HepG2 (cell line): ENCODE results near the gene SLAMF9. TPM values are rescaled to one million over a fixed set of nuclear protein-coding genes. Genes with fewer than 3 reads are reported as not detected.
A peak's percentile ranks its signal among the peaks of the same experiment; 100 is the strongest.

ENCODE experiments used
- BHLHE40 ChIP-seq: IDR thresholded peaks from 2 replicates; pipeline ENCODE4 v1.6.1; 2011; ENCODE audit warnings: low read length, improper control_type of control experiment
- CREM ChIP-seq, 2 experiments: sonication (generic) in 1 of 2; formaldehyde crosslinking in 1 of 2; IDR thresholded peaks; 2 replicates each; pipeline versions ENCODE4 v1.4.0 to v1.6.1; 2016 to 2020; ENCODE audit warnings: antibody characterized with exemption in 1 of 2, mild to moderate bottlenecking in 1 of 2, missing genetic modification reagents in 1 of 2
- DMAP1 ChIP-seq: IDR thresholded peaks from 2 replicates; pipeline ENCODE4 v1.6.1; 2016
- DPF2 ChIP-seq: sonication (generic); formaldehyde crosslinking; IDR thresholded peaks from 2 replicates; pipeline ENCODE4 v1.4.0; 2020; ENCODE audit warnings: mild to moderate bottlenecking, low read depth, missing genetic modification reagents, borderline replicate concordance
- ELF3 ChIP-seq: IDR thresholded peaks from 2 replicates; pipeline ENCODE4 v1.6.1; 2016; ENCODE audit warnings: missing genetic modification reagents, missing compliant biosample characterization
- GABPA ChIP-seq, 2 experiments: IDR thresholded peaks; 2 replicates each; pipeline ENCODE4 v1.6.1; 2011 to 2016; ENCODE audit warnings: low read depth in 2 of 2, low read length in 1 of 2, missing biosample characterization in 1 of 2, missing genetic modification characterization in 1 of 2
- GFI1 ChIP-seq: sonication (generic); formaldehyde crosslinking; IDR thresholded peaks from 2 replicates; pipeline ENCODE4 v1.5.0; 2020; ENCODE audit warnings: missing genetic modification reagents, mild to moderate bottlenecking, borderline replicate concordance
- GPN1 ChIP-seq: sonication (generic); formaldehyde crosslinking; IDR thresholded peaks from 2 replicates; pipeline ENCODE4 v1.5.1; 2020; ENCODE audit warnings: missing genetic modification reagents, borderline replicate concordance
- HNF4A ChIP-seq: sonication (generic); formaldehyde crosslinking; IDR thresholded peaks from 2 replicates; pipeline ENCODE4 v1.4.0; 2020; ENCODE audit warnings: missing genetic modification reagents
- NPAS2 ChIP-seq: sonication (generic); formaldehyde crosslinking; IDR thresholded peaks from 2 replicates; pipeline ENCODE4 v1.8.0; 2022; ENCODE audit warnings: mild to moderate bottlenecking, missing genetic modification reagents, borderline replicate concordance
- NRL ChIP-seq: sonication (generic); formaldehyde crosslinking; IDR thresholded peaks from 2 replicates; pipeline ENCODE4 v1.5.0; 2020; ENCODE audit warnings: missing genetic modification reagents, mild to moderate bottlenecking, moderate library complexity, borderline replicate concordance
- ONECUT2 ChIP-seq: sonication (generic); formaldehyde crosslinking; IDR thresholded peaks from 2 replicates; pipeline ENCODE4 v1.4.0; 2020; ENCODE audit warnings: missing genetic modification reagents
- RBFOX2 ChIP-seq: fragments of 200-400 bp; formaldehyde crosslinking; IDR thresholded peaks from 2 replicates; pipeline ENCODE4 v1.6.1; 2017; ENCODE audit warnings: low read depth, mild to moderate bottlenecking, low read length
- SALL1 ChIP-seq: sonication (generic); formaldehyde crosslinking; IDR thresholded peaks from 2 replicates; pipeline ENCODE4 v1.8.0; 2022; ENCODE audit warnings: mild to moderate bottlenecking, missing genetic modification reagents
- SAP130 ChIP-seq: IDR thresholded peaks from 2 replicates; pipeline ENCODE4 v1.6.1; 2016; ENCODE audit warnings: low read depth
- SOX13 ChIP-seq, 3 experiments: fragments of 450-650 bp in 1 of 3; sonication (generic) in 1 of 3; formaldehyde crosslinking in 1 of 3; IDR thresholded peaks in 2 of 3; conservative IDR thresholded peaks in 1 of 3; 2 replicates each; pipeline versions ENCODE4 v1.5.0 to v1.6.1; 2016 to 2020; ENCODE audit warnings: antibody characterized with exemption in 1 of 3, mild to moderate bottlenecking in 1 of 3, missing compliant biosample characterization in 1 of 3, missing genetic modification reagents in 1 of 3, moderate library complexity in 1 of 3
- SPEN ChIP-seq: sonication (generic); formaldehyde crosslinking; IDR thresholded peaks from 2 replicates; pipeline ENCODE4 v1.5.1; 2020; ENCODE audit warnings: low read depth, mild to moderate bottlenecking, missing genetic modification reagents
- SRY ChIP-seq: sonication (generic); formaldehyde crosslinking; IDR thresholded peaks from 2 replicates; pipeline ENCODE4 v1.8.0; 2022; ENCODE audit warnings: mild to moderate bottlenecking, missing genetic modification reagents
- TBX2 ChIP-seq: sonication (generic); formaldehyde crosslinking; IDR thresholded peaks from 2 replicates; pipeline ENCODE4 v1.5.0; 2020; ENCODE audit warnings: missing genetic modification reagents, mild to moderate bottlenecking, borderline replicate concordance
- TFE3 ChIP-seq: IDR thresholded peaks from 2 replicates; pipeline ENCODE4 v1.6.1; 2016
- YY1 ChIP-seq: IDR thresholded peaks from 2 replicates; pipeline ENCODE4 v1.6.1; 2011; ENCODE audit warnings: low read length, low read depth, moderate library complexity, mild to moderate bottlenecking; ENCODE audit not compliant: insufficient read depth, insufficient replicate concordance
- ZNF263 ChIP-seq: sonication (generic); formaldehyde crosslinking; IDR thresholded peaks from 2 replicates; pipeline ENCODE4 v1.4.0; 2020; ENCODE audit warnings: missing genetic modification reagents
- polyA plus RNA-seq, 8 experiments: library from polyadenylated mRNA; depleted of rRNA in 3 of 8; stranded (reverse) in 7 of 8; unstranded in 1 of 8; fragments of >200 nt; fragmentation: Illumina TruSeq in 4 of 8; extraction: Trizol in 4 of 8; gene quantifications; 2 replicates each; pipeline versions ENCODE4 v1.2.1 to v1.2.3, GENCODE V29; 2011 to 2016; ENCODE audit warnings: low read depth in 4 of 8, missing spikeins in 1 of 8, mixed read lengths in 1 of 8; ENCODE audit not compliant: insufficient read depth in 1 of 8
- total RNA-seq, 5 experiments: library from RNA; depleted of rRNA; stranded (reverse); fragments of >200 nt; fragmentation: Illumina TruSeq; extraction: Trizol; gene quantifications; 2 replicates each; pipeline ENCODE4 v1.2.3, GENCODE V29; 2016; ENCODE audit warnings: low read depth in 1 of 5
- TF ChIP-seq, protein P1 (sequence below): sonication (generic); formaldehyde crosslinking; IDR thresholded peaks from 2 replicates; pipeline ENCODE4 v1.4.0; 2020; ENCODE audit warnings: missing genetic modification reagents, mild to moderate bottlenecking, borderline replicate concordance
- TF ChIP-seq, protein P2 (sequence below): sonication (generic); formaldehyde crosslinking; IDR thresholded peaks from 2 replicates; pipeline ENCODE4 v1.4.0; 2020; ENCODE audit warnings: missing genetic modification reagents

SLAMF9 gene
- total and polyA plus RNA-seq, 2 of the 13 experiments (the other 11 are each of a cell fraction or from before 2014, with no cell fraction given) = 0.82 TPM; not detected in 1

GRCh38 chr1:159924791-159925718 is 29.0 kb downstream of the SLAMF9 start, which contains the start of gene TAGLN2 (continued):
- peak; percentile 12; the same call in 1 of the 2 replicates for TF ChIP-seq TFE3
- TF ChIP-seq, protein P1, sequence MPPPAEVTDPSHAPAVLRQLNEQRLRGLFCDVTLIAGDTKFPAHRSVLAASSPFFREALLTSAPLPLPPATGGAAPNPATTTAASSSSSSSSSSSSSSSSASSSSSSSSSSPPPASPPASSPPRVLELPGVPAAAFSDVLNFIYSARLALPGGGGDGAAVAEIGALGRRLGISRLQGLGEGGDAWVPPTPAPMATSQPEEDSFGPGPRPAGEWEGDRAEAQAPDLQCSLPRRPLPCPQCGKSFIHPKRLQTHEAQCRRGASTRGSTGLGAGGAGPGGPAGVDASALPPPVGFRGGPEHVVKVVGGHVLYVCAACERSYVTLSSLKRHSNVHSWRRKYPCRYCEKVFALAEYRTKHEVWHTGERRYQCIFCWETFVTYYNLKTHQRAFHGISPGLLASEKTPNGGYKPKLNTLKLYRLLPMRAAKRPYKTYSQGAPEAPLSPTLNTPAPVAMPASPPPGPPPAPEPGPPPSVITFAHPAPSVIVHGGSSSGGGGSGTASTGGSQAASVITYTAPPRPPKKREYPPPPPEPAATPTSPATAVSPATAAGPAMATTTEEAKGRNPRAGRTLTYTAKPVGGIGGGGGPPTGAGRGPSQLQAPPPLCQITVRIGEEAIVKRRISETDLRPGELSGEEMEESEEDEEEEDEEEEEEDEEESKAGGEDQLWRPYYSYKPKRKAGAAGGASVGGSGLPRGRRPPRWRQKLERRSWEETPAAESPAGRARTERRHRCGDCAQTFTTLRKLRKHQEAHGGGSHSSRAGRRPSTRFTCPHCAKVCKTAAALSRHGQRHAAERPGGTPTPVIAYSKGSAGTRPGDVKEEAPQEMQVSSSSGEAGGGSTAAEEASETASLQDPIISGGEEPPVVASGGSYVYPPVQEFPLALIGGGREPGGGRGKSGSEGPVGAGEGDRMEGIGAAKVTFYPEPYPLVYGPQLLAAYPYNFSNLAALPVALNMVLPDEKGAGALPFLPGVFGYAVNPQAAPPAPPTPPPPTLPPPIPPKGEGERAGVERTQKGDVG (CRISPR knock-in tag) = no peak
- TF ChIP-seq ZNF263 = no peak
- TF ChIP-seq GFI1 = no peak
- TF ChIP-seq GPN1 (CRISPR knock-in tag) = no peak
- TF ChIP-seq CREM (IDR thresholded peaks at IDR 0.05) = no peak
- TF ChIP-seq CREM (CRISPR knock-in tag; IDR thresholded peaks at IDR 0.05) = no peak
- TF ChIP-seq, protein P2, sequence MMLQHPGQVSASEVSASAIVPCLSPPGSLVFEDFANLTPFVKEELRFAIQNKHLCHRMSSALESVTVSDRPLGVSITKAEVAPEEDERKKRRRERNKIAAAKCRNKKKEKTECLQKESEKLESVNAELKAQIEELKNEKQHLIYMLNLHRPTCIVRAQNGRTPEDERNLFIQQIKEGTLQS = peak; percentile 69; the same call in 1 of the 2 replicates
- 0 out of 2 replicates have a peak, but pooled peaks have one; percentile 45 for TF ChIP-seq NRL (CRISPR knock-in tag)
- TF ChIP-seq RBFOX2 = peak; percentile 43; the same call in 1 of the 2 replicates
- no peak for TF ChIP-seq DPF2 (CRISPR knock-in tag)
- no peak for TF ChIP-seq SRY
- no peak for TF ChIP-seq HNF4A (CRISPR knock-in tag)
- no peak for TF ChIP-seq NPAS2 (CRISPR knock-in tag)
- 0 out of 2 replicates have a peak, but pooled peaks have one; percentile 31 for TF ChIP-seq SPEN (CRISPR knock-in tag)
- TF ChIP-seq YY1 = no peak
- no peak for TF ChIP-seq DMAP1 (CRISPR knock-in tag)
- TF ChIP-seq SALL1 = peak; percentile 56; the same call in 1 of the 2 replicates
- TF ChIP-seq BHLHE40 = no peak; the same call in 1 of the 2 replicates
- TF ChIP-seq TBX2 (CRISPR knock-in tag) = peak; percentile 22; the same call in 1 of the 2 replicates
- TF ChIP-seq SOX13 (IDR thresholded peaks at IDR 0.05) = no peak
- peak in 1 of 2 experiments; percentile 16; a peak in 1 of 4 replicates for TF ChIP-seq SOX13 (CRISPR knock-in tag; conservative IDR thresholded peaks at IDR 0.05 in 1 of 2, IDR thresholded peaks at IDR 0.05 in 1 of 2)
- TF ChIP-seq GABPA (IDR thresholded peaks at IDR 0.05; ENCODE audit: low read depth, low read length) = no peak
- peak; percentile 45 for TF ChIP-seq GABPA (CRISPR knock-in tag; IDR thresholded peaks at IDR 0.05; ENCODE audit: low read depth)
- TF ChIP-seq ONECUT2 (CRISPR knock-in tag) = no peak
- peak; percentile 40; the same call in 1 of the 2 replicates for TF ChIP-seq SAP130 (CRISPR knock-in tag)
- TF ChIP-seq ELF3 (CRISPR knock-in tag) = peak; percentile 69; the same call in 1 of the 2 replicates
